ENCODE measurements around the gene ARHGAP20.

ARHGAP20 gene

GRCh38 chr11:110600322-110600721 is 111.9 kb downstream of the ARHGAP20 start:
- DNase-seq = no peak

GRCh38 chr11:110599207-110599606 is 113.0 kb downstream of the ARHGAP20 start:
- DNase-seq = no peak

- no peak for DNase-seq
Observed at GRCh38 chr11:110598725-110599124, 113.5 kb downstream of the ARHGAP20 start.

GRCh38 chr11:110587972-110588371 is 124.3 kb downstream of the ARHGAP20 start:
- DNase-seq = no peak

- DNase-seq = no peak
Observed at GRCh38 chr11:110587129-110587528, 125.1 kb downstream of the ARHGAP20 start.

GRCh38 chr11:110584150-110584549 is 128.1 kb downstream of the ARHGAP20 start:
- no peak for DNase-seq

GRCh38 chr11:110582728-110583432 is 129.4 kb downstream of the ARHGAP20 start:
- no peak for DNase-seq

- DNase-seq = no peak
Observed at GRCh38 chr11:110580571-110580970, 131.7 kb downstream of the ARHGAP20 start.

- no peak for DNase-seq
Observed at GRCh38 chr11:110573411-110573810, 138.8 kb downstream of the ARHGAP20 start.

- no peak for DNase-seq
Observed at GRCh38 chr11:110571081-110571720, 141.0 kb downstream of the ARHGAP20 start.

GRCh38 chr11:110566577-110566976 is 145.7 kb downstream of the ARHGAP20 start:
- DNase-seq = no peak

GRCh38 chr11:110565357-110566336 is 146.6 kb downstream of the ARHGAP20 start:
- DNase-seq = no peak

GRCh38 chr11:110564676-110565356 is 147.4 kb downstream of the ARHGAP20 start:
- DNase-seq = no peak

- DNase-seq = no peak
Observed at GRCh38 chr11:110544779-110545178, 167.5 kb downstream of the ARHGAP20 start.

GRCh38 chr11:110538154-110538553 is 174.1 kb downstream of the ARHGAP20 start:
- no peak for DNase-seq

GRCh38 chr11:110530900-110531741 is 181.1 kb downstream of the ARHGAP20 start:
- DNase-seq = no peak

GRCh38 chr11:110529043-110529442 is 183.2 kb downstream of the ARHGAP20 start:
- DNase-seq = no peak

GRCh38 chr11:110527146-110527545 is 185.1 kb downstream of the ARHGAP20 start:
- DNase-seq = no peak

Data from activated CD8-positive, alpha-beta memory T cell treated with anti-CD3 and anti-CD28 coated beads, Interleukin-2, amount 50 U/mL, for 4 hours (primary cell).